NCI-H526 (cell line): ENCODE results near the gene PGRMC1.
"Not testable (repeated sequence)": the region's sequence is repeated elsewhere in the genome, so short reads cannot be mapped to it uniquely, and the experiment has no call there.

Experiments used
- DNase-seq, 2 experiments: peaks; one replicate each; lab custom pipeline; 2025; lab: John Stamatoyannopoulos, UW

Gene PGRMC1

DNA sequence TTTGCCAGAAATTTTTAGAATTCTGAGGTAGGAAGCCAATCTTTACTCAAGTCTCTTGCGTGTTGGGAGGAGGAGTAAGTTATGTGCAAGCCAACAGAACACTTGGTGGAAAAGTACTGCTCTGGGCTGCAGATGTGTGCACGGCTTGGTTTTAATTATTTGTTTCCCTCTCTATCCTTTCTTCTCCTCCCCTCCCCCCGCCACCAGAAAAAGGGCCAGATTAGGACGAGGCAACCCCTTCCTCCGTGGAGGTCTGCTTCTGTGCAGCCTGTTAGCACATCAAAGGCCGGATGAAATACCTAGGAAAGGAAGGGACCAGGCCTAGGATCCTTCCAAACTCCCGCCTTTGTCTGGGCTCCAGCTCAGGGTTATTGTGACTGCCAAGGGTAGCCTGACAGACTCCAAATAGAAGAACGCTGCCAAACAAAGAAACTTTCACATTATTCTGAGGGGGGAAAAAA, 1.0 kb upstream of the PGRMC1 start:
- DNase-seq: no peak

DNA sequence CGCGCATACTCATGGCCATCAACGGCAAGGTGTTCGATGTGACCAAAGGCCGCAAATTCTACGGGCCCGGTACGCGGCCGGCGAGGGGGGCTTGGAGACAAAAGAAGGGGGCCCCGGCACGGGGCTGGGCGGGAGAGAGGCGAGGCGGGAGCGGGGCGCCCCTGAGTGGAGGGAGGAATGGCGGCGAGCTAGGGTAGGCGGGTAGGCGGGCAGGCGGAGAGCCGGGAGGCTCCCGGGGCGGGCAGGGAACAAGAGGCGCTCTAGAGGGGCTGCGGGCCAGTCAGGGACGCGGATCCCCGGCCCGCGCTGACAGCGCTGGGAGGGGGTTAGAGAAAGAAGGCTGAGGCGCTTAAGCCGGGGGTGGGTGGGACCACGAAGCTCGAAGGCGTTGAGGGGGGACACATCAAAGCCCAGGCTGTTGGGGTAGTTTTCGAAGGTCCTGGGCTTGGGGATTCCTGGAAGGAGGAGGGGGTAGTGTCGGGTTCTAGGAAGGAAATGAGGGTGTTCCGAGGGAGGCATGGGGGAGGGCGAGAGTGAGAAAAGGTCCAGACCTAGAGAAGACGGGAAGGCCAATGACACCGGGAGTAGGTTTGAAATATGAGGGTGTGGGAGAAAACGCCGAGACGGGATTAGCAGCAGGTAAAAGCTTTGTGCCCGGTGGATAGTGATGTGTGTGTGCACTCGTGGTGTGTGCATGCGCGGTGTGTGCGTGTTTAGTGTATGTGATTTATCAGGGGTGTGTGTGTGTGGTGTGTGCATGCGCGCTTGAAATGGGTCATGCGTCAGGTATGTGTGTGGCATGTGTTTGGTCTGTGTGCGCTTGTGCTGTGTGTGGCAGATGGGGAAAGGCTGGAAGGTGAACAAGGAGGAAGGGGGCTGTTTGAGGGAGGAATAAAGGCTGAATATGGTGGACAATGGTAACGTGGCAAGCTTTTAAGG, 807 bp downstream of the PGRMC1 start:
- peak; percentile 23 to 59 for DNase-seq

GRCh38 chrX:119237562-119237942, 1.5 kb downstream of the PGRMC1 start:
- DNase-seq: peak in 1 of 2 experiments; percentile 26

DNA sequence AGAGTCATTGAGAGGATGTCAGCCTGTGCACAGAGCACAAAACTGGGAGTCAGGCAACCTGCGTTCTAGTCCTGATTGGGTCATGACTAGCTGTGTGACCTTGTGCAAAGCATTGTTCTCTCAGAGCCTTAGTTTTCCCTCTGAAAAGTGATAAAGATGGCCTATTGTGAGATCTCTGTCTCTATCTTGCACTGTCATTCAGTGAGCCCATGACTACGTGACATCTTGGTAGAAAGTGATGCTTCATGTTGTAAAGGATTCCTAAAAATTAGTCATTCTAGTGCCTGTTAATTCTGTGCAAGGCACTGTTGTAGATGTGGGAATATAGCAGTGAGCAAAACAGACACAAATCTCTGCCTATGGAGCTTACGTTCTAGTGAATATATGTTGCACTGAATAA, 2.5 kb downstream of the PGRMC1 start:
- no peak for DNase-seq

- no peak for DNase-seq
Observed at GRCh38 chrX:119240356-119240755, 4.3 kb downstream of the PGRMC1 start.

- DNase-seq: no peak
Observed at GRCh38 chrX:119247702-119248101, 11.6 kb downstream of the PGRMC1 start.

DNA sequence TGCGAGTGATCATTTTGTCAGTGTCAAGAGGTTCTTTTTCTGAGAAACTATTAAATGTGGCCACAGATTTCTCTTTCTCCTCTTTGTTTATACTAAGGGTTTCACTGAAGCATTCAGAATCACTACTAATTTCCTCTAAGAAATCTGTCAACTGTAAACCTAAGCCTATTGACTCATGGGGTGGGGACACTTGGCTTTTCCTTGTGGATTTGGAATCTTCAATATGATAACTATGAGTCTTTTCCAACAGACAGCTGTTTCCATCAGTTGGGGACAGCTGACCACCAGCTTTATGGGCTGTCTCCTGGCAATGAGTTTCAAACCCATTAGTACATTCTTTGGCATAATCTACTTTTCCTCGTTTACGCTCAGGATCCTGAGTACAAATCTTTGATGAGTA, 13.8 kb downstream of the PGRMC1 start:
- no peak for DNase-seq

- peak; percentile 25 to 76 for DNase-seq
Observed at GRCh38 chrX:119251386-119251785, 15.3 kb downstream of the PGRMC1 start.

DNA sequence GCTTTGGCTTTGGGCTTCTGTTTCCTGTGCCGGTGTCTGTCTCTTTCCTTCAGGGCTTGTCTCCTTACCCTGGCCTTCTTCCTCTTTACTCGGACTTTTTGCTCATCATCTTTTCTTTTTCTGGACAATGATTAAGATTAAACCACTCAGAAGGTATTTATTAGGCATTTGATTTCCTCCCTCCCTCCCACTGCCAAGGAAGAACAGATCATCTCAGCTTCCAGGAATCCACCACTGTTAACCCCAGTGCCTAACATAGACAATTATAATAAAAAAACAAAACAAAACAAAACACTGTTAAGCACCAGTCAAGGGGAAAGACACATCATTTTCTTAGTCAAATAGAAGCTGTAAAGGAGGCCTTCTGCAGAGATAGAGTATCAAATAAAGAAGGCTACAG, 16.6 kb downstream of the PGRMC1 start:
- peak; percentile 67 to 69 for DNase-seq

DNA sequence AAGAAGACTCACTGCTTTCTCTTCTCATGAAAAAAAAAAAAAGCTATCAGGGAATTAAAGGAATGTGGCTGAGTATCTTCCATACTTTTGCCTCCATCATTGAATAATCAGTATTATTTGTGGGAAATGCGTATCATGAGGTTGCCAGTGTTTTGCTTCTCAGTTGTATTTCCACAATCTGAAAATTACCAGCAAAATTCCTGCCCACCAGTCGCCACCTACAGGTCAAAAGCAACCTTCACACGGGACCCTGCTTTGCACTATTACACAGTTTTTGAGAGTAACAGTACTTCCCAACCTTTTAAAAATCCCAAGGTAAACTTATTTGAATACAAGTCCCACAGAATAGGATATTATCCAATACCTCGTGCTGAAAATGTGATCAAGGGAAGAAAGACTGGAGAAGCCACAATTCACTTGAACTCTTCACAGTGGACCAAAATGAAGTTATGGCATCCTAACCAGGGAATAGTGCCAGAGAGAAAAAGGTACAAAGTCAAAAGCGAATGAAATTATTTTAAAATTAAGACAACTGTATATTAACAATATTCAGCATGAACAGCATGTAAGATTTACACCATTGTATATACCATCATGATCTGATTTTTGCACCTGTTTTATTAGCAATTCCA, 30.4 kb downstream of the PGRMC1 start:
- peak in 1 of 2 experiments; percentile 38 for DNase-seq

GRCh38 chrX:119267115-119267514, 31.0 kb downstream of the PGRMC1 start:
- DNase-seq: not testable (repeated sequence)

GRCh38 chrX:119272882-119273419, 36.9 kb downstream of the PGRMC1 start:
- no peak for DNase-seq

DNA sequence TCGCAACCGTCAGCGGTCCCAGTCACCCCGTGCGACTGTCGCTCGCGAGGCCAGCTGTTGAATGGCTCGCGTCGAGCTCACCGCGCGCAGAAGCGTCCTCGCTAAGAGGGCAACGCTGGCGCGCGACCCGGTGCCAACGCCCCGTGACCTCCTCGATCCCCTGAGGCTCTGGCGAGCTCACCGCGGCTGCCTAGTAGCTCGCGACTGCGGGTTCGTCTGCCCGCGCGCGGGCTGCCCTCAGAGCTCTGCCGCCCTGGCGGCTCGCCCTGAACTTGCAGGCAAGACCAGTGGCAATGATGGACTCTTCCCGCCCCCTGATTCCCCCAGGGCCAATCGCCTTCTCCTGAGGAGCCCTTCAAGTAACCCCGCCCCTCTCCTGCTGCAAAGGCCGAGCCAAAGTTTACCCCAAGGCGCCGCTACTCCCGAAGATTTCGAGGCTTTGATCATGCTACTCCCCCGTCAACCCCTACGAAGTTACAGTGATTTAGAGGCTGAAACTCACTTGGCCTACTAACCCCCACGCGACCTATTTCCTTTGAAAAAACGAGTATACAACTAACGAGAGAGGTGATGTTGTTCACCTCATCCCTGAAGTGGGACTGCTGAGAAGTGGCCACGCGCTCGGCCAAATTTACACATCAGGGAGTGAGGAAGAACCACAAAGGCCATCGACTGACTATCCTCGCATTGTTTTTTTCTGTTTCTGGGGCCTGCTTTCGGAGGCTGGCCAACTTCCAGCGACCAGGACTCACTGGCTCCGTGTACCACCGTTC, 37.5 kb downstream of the PGRMC1 start:
- DNase-seq: no peak

DNA sequence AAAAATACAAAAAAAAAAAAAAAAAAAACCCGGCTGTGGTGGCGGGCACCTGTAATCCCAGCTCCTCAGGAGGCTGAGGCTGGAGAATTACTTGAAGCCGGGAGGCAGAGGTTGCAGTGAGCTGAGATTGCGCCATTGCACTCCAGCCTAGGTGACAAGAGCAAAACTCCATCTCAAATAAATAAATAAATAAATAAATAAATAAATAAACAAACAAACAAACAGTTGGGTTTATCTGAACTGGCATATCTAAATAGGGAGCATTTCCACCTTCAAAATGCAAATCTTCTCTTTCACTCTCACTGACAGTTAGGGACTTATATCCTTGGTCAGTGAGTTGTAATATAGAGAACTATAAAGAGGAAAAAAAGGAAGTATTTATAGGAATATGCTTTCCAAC, 46.3 kb downstream of the PGRMC1 start:
- DNase-seq: not testable (repeated sequence)

GRCh38 chrX:119288890-119289393, 52.9 kb downstream of the PGRMC1 start:
- no peak for DNase-seq

- DNase-seq: no peak
Observed at GRCh38 chrX:119290476-119290875, 54.4 kb downstream of the PGRMC1 start.

DNA sequence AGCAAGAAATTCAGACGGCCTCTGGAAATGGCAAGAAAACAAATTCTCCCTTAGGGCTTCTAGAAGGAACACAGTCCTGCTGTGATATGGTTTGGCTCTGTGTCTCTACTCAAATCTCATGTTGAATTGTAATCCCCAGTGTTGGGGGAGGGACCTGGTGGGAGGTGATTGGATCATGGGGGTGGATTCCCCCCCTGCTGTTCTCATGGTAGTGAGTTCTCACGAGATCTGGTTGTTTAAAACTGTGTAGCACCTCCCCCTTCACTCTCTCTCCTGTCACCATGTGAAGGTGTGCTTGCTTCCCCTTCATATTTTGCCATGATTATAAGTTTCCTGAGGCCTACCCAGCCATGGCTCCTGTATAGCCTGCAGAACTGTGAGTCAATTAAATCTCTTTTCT, 55.2 kb downstream of the PGRMC1 start:
- not testable (repeated sequence) for DNase-seq

GRCh38 chrX:119292445-119292844, 56.4 kb downstream of the PGRMC1 start:
- DNase-seq: peak in 1 of 2 experiments; percentile 9
